ENCODE data around the gene NR1H2. TPM values are rescaled to one million over a fixed set of nuclear protein-coding genes. Genes with fewer than 3 reads are reported as not detected.

Gene NR1H2
- total and polyA plus RNA-seq, 2 experiments from 2014 or later: 32.9 to 70.2 TPM

- Histone ChIP-seq H2AFZ (no peak overlapping the region), H3K4me1 (ENCODE audit: insufficient read depth) (peaks cover 11% of the 10 kb centered on the region; the same call in 1 of the 2 replicates), H3K4me3 (no peak overlapping the region), H3K27me3 (ENCODE audit: insufficient read depth) (no peaks in the 10 kb centered on the region), H3K9me2 (ENCODE audit: insufficient read depth) (no peaks in the 10 kb centered on the region), H3K79me2 (replicated peaks; ENCODE audit: insufficient read depth) (no peaks in the 10 kb centered on the region), H3K27ac (ENCODE audit: low read depth) (0 out of 2 replicates have a peak overlapping the region, but pooled peaks have one; percentile 26), H3K36me3 (ENCODE audit: insufficient read depth) (no peaks in the 10 kb centered on the region; the same call in 1 of the 2 replicates), H3F3A (replicated peaks; ENCODE audit: low read depth) (peaks cover 14% of the 10 kb centered on the region), H3K4me2 (no peak overlapping the region), H4K20me1 (replicated peaks; ENCODE audit: insufficient read depth) (no peaks in the 10 kb centered on the region; the same call in 1 of the 2 replicates)
- ATAC-seq: peak; percentile 81
- DNase-seq (ENCODE audit: low spot score): peak; percentile 93
- Mint-ChIP-seq H3K9me3 (peaks cover 2% of the 10 kb centered on the region; the same call in 1 of the 3 replicates), H3K27ac (no peak overlapping the region), H3K4me1 (peaks cover 18% of the 10 kb centered on the region), H3K27me3 (ENCODE audit: insufficient read depth, low read depth, poor library complexity) (peaks cover 13% of the 10 kb centered on the region), H3K4me3 (no peak overlapping the region), H3K36me3 (ENCODE audit: low read depth) (peaks cover 39% of the 10 kb centered on the region)
- TF ChIP-seq CTCF (conservative IDR thresholded peaks at IDR 0.05; ENCODE audit: low read depth in 2 of 2) (peak; percentile 81 to 97), NANOG (IDR thresholded peaks at IDR 0.05; ENCODE audit: borderline replicate concordance) (no peak), CREB1 (CRISPR knock-in tag; IDR thresholded peaks at IDR 0.05; ENCODE audit: low read depth) (peak; percentile 46; the same call in 1 of the 2 replicates), STAT1 (IDR thresholded peaks at IDR 0.05; ENCODE audit: unreplicated experiment) (no peak)
These were observed 38.8 kb downstream of the NR1H2 start for GRCh38 chr19:50414864-50415660.

- Histone ChIP-seq H4K20me1 (replicated peaks; ENCODE audit: insufficient read depth) (no peaks in the 10 kb centered on the region; the same call in 1 of the 2 replicates), H3F3A (replicated peaks; ENCODE audit: low read depth) (peaks cover 14% of the 10 kb centered on the region; the same call in 1 of the 2 replicates), H3K4me3 (no peak overlapping the region), H3K36me3 (ENCODE audit: insufficient read depth) (no peaks in the 10 kb centered on the region), H3K79me2 (replicated peaks; ENCODE audit: insufficient read depth) (no peaks in the 10 kb centered on the region; the same call in 1 of the 2 replicates), H3K27ac (ENCODE audit: low read depth) (no peak overlapping the region), H3K9me2 (ENCODE audit: insufficient read depth) (no peaks in the 10 kb centered on the region), H2AFZ (no peak overlapping the region), H3K27me3 (ENCODE audit: insufficient read depth) (no peaks in the 10 kb centered on the region), H3K4me2 (no peak overlapping the region), H3K4me1 (ENCODE audit: insufficient read depth) (peaks cover 14% of the 10 kb centered on the region; the same call in 1 of the 2 replicates)
- peak; percentile 3; the same call in 2 of the 3 replicates for ATAC-seq
- Mint-ChIP-seq H3K36me3 (ENCODE audit: low read depth) (peaks cover 36% of the 10 kb centered on the region), H3K9me3 (peaks cover 3% of the 10 kb centered on the region; the same call in 1 of the 3 replicates), H3K27me3 (ENCODE audit: insufficient read depth, low read depth, poor library complexity) (peaks cover 13% of the 10 kb centered on the region), H3K4me3 (no peak overlapping the region), H3K4me1 (peaks cover 23% of the 10 kb centered on the region), H3K27ac (no peak overlapping the region)
- DNase-seq (ENCODE audit: low spot score): peak; percentile 23
- no peak for TF ChIP-seq EZH2 (IDR thresholded peaks at IDR 0.05; ENCODE audit: low read depth, unreplicated experiment)
- no peak for TF ChIP-seq ETS1 (IDR thresholded peaks at IDR 0.05)
- no peak for TF ChIP-seq REST (IDR thresholded peaks at IDR 0.05; ENCODE audit: unreplicated experiment)
These were observed 39.4 kb downstream of the NR1H2 start for GRCh38 chr19:50415661-50416033.

Measured in GM23338 (cell line).